HG02623 (cell line): Measurements from ENCODE around the gene DMKN.
"Not testable (repeated sequence)": the region's sequence is repeated elsewhere in the genome, so short reads cannot be mapped to it uniquely, and the experiment has no call there.

Source experiments
- ATAC-seq: cut with Tn5 transposase; IDR thresholded peaks from one replicate; pipeline ENCODE4 v1.9.1; 2021; ENCODE audit warnings: moderate library complexity; ENCODE audit not compliant: unreplicated experiment

The DMKN gene

GRCh38 chr19:35500611-35501010, 12.8 kb downstream of the DMKN start:
- no peak for ATAC-seq

GRCh38 chr19:35498984-35499527, 14.4 kb downstream of the DMKN start:
- no peak for ATAC-seq

- ATAC-seq = no peak
Measured at GRCh38 chr19:35498220-35498619, 15.2 kb downstream of the DMKN start.

GRCh38 chr19:35497406-35497805, 16.0 kb downstream of the DMKN start:
- no peak for ATAC-seq

- no peak for ATAC-seq
Measured at GRCh38 chr19:35495107-35496064, 18.1 kb downstream of the DMKN start.

- ATAC-seq = no peak
Measured at GRCh38 chr19:35493971-35494370, 19.5 kb downstream of the DMKN start.

- ATAC-seq = no peak
Measured at GRCh38 chr19:35491836-35492360, 21.6 kb downstream of the DMKN start.

GRCh38 chr19:35490364-35490763, 23.1 kb downstream of the DMKN start, which contains the start of gene KRTDAP:
Gene KRTDAP, minus strand, starts transcription at chr19:35490464. Its CDS starts 22 bp downstream, at chr19:35490442.
- ATAC-seq = no peak

GRCh38 chr19:35488677-35489076, 24.8 kb downstream of the DMKN start:
- no peak for ATAC-seq

- ATAC-seq = no peak
Measured at GRCh38 chr19:35487656-35488182, 25.7 kb downstream of the DMKN start.

GRCh38 chr19:35486268-35486708, 27.2 kb downstream of the DMKN start:
- ATAC-seq = no peak

- ATAC-seq = no peak
Measured at GRCh38 chr19:35484252-35485036, 29.0 kb downstream of the DMKN start.

GRCh38 chr19:35483089-35483488, 30.4 kb downstream of the DMKN start:
- ATAC-seq = no peak

GRCh38 chr19:35478794-35479677, 34.4 kb downstream of the DMKN start:
- no peak for ATAC-seq

- ATAC-seq = no peak
Measured at GRCh38 chr19:35476149-35476548, 37.3 kb downstream of the DMKN start.

- not testable (repeated sequence) for ATAC-seq
Measured at GRCh38 chr19:35474594-35474993, 38.9 kb downstream of the DMKN start.

GRCh38 chr19:35474104-35474503, 39.3 kb downstream of the DMKN start:
- ATAC-seq = no peak

GRCh38 chr19:35471946-35472345, 41.5 kb downstream of the DMKN start:
- ATAC-seq = no peak

GRCh38 chr19:35471075-35471474, 42.4 kb downstream of the DMKN start:
- ATAC-seq = not testable (repeated sequence)

- ATAC-seq = no peak
Measured at GRCh38 chr19:35470128-35470527, 43.3 kb downstream of the DMKN start.
